Upper lobe of right lung (tissue), 1 donor: Measurements from ENCODE around the gene MET. TPM values are rescaled to one million over a fixed set of nuclear protein-coding genes. Genes with fewer than 3 reads are reported as not detected.

Experiments used
- total RNA-seq: library from RNA; stranded (reverse); fragmentation: NEBNext Ultra II Directional; extraction: Animal tissue kit (Norgen Biotek cat#: 25700); gene quantifications from one replicate; pipeline ENCODE4 v1.2.1, GENCODE V29; 2021
- donor health status: DM: no; HTN: yes; CAD: no; lungs with severe emphysema.

Gene MET
- total RNA-seq, 1 donor from 2014 or later: 69.6 TPM

Other genes starting within 250 kb of the MET start
- 192 TPM for gene CAV2, start 172.5 kb upstream of the MET start, total RNA-seq
- 695 TPM for gene CAV1, start 147.2 kb upstream of the MET start, total RNA-seq
- 249 TPM for gene CAPZA2, start 190.4 kb downstream of the MET start, total RNA-seq